Left cardiac atrium (tissue), 4 donors: ENCODE measurements around the gene PDK4. TPM values are rescaled to one million over a fixed set of nuclear protein-coding genes. Genes with fewer than 3 reads are reported as not detected.
"Not testable (repeated sequence)": the region's sequence is repeated elsewhere in the genome, so short reads cannot be mapped to it uniquely, and the experiment has no call there.

Experiments
- ATAC-seq, 2 donors: fragments of 200-7000 bp; cut with Tn5 transposase; one replicate each; pipeline ENCODE4 v1.9.1; 2020; ENCODE audit warnings: mild to moderate bottlenecking in 2 of 2, moderate library complexity in 2 of 2
- DNase-seq: peaks from one replicate; pipeline ENCODE4 v3.0.0-alpha.2; 2020
- intact Hi-C, 2 donors: fragments of 100-400 bp; cut with DNase I; formaldehyde crosslinking; loops; one replicate each; pipeline versions ENCODE4 v1.14.1 to v1.15.1; 2022 to 2023
- total RNA-seq, 2 donors: library from RNA; stranded (reverse); fragmentation: NEBNext Ultra II Directional; extraction: Animal tissue kit (Norgen Biotek cat#: 25700); gene quantifications; one replicate each; pipeline ENCODE4 v1.2.1, GENCODE V29; 2021
- donor health status: DM: no; HTN: yes; CAD: no.
- donor health status: DM: no; HTN: yes; CAD: no; lungs with severe emphysema.
- donor health status: DM: yes; HTN: yes; CAD: no.
- donor health status: Dilated cardiomyopathy.

Gene PDK4
- total RNA-seq, 2 donors from 2014 or later: 129 to 528 TPM

GRCh38 chr7:95608359-95609173 lies 12.2 kb upstream of the PDK4 start:
- peak; percentile 99 for ATAC-seq
- DNase-seq: peak; percentile 93
- intact Hi-C loops: loop anchor here in 1 of 2 donors (1.0 to 2.0 kb wide), 2 partner anchors 14 to 21 kb away; no protein-coding TSS in a partner anchor

GRCh38 chr7:95607561-95607960 lies 11.2 kb upstream of the PDK4 start:
- ATAC-seq (no peak), DNase-seq (peak; percentile 37)
- intact Hi-C loops: no loop called here

GRCh38 chr7:95605275-95605674 lies 9.0 kb upstream of the PDK4 start:
- intact Hi-C loops: no loop called here
- ATAC-seq: no peak
- DNase-seq: no peak

- intact Hi-C loops, ATAC-seq, DNase-seq: not testable (repeated sequence)
Measured at GRCh38 chr7:95604811-95605210, 8.5 kb upstream of the PDK4 start.

DNA sequence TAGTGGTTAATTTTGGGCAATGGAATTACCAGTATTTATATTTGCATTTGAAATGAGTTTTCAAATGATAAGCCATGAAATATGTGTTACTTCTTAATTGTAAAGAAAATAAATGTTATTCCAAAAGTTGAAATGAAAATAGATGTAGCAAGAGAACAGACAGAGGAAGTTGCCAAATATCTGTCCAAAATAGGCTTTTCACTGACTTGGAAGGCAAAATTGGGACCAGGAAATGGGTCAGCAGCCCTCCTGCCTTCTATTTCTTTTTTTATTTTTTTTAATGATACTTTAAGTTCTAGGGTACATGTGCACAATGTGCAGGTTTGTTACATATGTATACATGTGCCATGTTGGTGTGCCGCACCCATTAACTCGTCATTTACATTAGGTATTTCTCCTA lies 8.1 kb upstream of the PDK4 start:
- DNase-seq, intact Hi-C loops, ATAC-seq: not testable (repeated sequence)

DNA sequence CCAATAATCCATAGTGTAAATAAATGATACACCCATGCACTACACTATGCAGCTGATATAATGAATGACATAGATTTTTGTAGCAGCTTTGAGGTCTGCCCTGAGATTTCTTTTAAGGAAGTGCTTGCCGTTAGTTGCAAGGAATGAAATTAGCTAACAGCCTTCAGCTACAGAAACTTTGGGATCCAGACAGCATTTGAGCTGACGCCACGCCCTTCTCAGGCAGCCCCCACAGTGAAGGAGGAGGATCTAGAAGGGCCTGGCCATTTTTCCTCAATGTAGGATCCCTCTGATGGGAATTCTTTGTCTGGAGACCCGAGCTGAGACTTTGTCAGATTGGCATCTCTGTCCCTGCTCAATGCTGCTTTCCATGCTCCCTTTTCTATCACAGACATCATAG lies 6.1 kb upstream of the PDK4 start:
- no peak for ATAC-seq
- no peak for DNase-seq
- intact Hi-C loops: no loop called here

DNA sequence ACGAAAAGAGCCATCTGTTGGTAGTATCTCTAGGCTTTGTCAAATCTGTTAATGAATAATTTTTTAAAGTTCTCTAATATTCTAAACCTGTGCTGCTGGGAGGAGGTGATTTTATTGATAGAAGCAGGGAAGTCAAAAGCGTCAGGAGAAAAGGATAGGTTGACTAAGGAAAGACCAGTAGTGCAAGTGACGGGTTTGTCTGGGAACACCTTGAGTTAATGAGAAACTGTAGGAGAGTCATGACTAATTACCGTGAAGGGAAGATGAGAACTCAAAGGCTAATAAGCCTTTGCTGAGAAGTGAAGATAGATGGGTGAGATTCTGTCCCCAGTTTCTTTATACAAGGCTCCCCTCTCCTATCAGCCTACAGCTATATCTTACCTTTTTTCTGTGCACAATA lies 5.0 kb upstream of the PDK4 start:
- no peak for ATAC-seq
- intact Hi-C loops: no loop called here
- DNase-seq: no peak

DNA sequence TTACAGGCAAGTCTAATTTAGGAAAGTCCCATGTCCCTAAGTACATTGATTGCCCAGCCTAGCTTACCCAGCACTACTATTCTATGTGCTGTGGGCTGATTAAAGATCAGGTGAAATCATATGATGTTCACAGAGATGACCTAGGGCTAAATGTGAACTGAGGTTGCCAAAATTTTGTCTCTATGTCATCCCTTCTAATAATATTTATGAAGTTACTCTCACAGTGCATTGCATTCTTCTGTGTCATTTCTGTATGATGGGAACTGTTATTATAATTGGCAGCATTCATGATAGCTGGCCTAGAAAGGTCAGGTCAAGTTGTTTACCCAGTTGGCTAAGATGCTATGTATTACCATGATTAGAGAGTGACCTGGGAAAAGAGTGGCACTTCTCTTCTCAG lies 2.8 kb upstream of the PDK4 start:
- intact Hi-C loops: loop anchor here (5.0 kb wide), 3 partner anchors 47 to 83 kb away; no protein-coding TSS in a partner anchor
- DNase-seq (no peak), ATAC-seq (no peak)

DNA sequence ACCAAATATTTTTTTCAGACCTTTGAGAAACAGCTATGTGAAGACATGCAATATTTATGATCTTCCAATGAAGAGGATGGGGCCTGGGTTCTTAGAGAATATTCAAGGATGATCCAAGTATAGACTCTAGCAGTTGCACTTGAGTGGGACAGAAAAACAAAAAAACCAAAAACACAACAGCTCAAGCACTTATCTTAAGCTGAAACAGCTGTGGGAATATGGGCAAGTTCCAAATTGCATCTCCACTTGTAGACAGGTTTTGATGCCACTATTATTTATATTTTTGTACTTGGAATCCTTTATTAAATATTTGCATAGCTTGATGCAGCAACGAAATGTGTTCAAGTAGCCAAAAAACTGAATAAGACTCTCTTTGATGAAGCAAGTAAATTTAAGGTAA lies 2.2 kb upstream of the PDK4 start:
- DNase-seq (no peak), ATAC-seq (no peak)
- intact Hi-C loops: loop anchor here (5.0 kb wide), 3 partner anchors 46 to 84 kb away; no protein-coding TSS in a partner anchor

DNA sequence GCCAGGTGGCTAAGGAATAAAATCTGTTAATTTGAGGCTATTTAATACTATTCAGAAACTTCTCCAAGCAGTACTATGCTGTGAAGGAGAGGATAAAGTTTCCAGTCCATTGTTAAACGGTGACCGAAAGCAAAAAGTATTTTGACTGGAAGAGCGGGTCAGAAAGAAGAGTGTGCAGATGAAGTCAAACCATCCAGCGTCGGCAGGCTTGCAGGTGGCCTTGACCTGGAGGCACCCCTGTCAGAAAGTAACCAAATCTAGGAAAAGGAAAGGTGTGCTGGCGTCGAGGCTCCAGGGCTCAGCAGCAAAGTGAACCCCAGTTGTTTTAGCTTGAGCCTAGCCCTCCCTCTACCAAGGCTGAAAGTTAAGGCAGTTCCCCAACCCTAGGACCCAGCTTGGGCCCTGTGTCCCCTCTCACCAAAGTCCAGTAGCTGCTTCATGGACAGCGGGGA lies 544 bp downstream of the PDK4 start:
- no peak for DNase-seq
- ATAC-seq: peak; percentile 1 to 9
- intact Hi-C loops: loop anchor here (2.0 to 5.0 kb wide), 4 partner anchors 13 to 87 kb away; no protein-coding TSS in a partner anchor

- ATAC-seq: no peak
- no peak for DNase-seq
Measured at GRCh38 chr7:95594185-95594584, 2.1 kb downstream of the PDK4 start.

DNA sequence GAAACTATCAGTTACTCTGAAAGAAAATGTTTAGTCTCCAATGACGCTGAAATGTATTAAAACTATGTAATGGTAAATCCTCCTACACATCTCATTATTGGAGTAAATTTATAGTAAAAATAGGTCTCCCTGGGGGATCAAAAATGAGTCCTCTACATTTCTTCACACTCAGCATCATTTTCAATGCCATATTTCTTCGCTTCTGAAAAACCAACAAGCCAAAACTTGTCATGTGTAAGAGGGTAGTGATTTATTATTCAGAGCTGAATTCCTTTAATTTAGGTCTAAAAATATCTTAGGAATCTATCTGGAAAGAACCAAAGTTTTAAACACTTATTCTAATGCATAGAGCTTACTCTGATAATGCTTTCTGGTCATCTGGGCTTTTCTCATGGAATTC lies 3.0 kb downstream of the PDK4 start:
- intact Hi-C loops: no loop called here
- DNase-seq (no peak), ATAC-seq (no peak)

More at GRCh38 chr7:95594185-95594584, 2.1 kb downstream of the PDK4 start:
- intact Hi-C loops: loop anchor here in 1 of 2 donors (2.0 kb wide), 1 partner anchor 15 kb away; no protein-coding TSS in a partner anchor

- ATAC-seq (no peak), DNase-seq (no peak)
- intact Hi-C loops: no loop called here
Measured at GRCh38 chr7:95592570-95592969, 3.7 kb downstream of the PDK4 start.

GRCh38 chr7:95590387-95591248 lies 5.7 kb downstream of the PDK4 start:
- peak in 1 of 2 donors; percentile 53 for ATAC-seq
- intact Hi-C loops: no loop called here
- DNase-seq: no peak

DNA sequence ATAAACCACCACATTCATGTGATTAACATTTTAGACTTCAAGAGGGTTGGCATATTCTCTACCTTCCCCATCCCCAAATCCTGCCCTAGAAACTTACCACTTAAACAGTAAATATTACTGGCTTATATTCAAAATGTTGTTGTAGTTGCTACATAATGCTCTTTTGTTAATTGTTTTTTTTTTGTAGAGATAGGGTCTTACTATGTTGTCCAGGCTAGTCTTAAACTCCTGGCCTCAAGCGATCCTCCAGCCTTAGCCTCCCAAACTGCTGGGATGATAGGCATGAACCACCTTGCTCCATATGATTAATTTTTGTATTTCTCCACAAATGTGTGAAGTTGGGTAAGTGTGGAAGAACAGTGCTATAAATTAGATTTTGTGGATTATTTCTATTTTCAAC lies 6.5 kb downstream of the PDK4 start:
- ATAC-seq: no peak
- DNase-seq: no peak
- intact Hi-C loops: no loop called here

GRCh38 chr7:95589031-95589430 lies 7.3 kb downstream of the PDK4 start:
- intact Hi-C loops: no loop called here
- DNase-seq: no peak
- no peak for ATAC-seq

GRCh38 chr7:95586951-95587301 lies 9.4 kb downstream of the PDK4 start:
- ATAC-seq (no peak), DNase-seq (no peak)
- intact Hi-C loops: no loop called here

- no peak for DNase-seq
- intact Hi-C loops: no loop called here
- ATAC-seq: no peak
Measured at GRCh38 chr7:95585426-95585789, 10.9 kb downstream of the PDK4 start.

- no peak for ATAC-seq
- intact Hi-C loops: no loop called here
- DNase-seq: no peak
Measured at GRCh38 chr7:95584769-95585425, 11.4 kb downstream of the PDK4 start.
